OCI-LY3 (cell line): ENCODE measurements around the gene ADGRG1.

Experiments
- H2AFZ ChIP-seq: fragments of 200-600, 300-600 bp; shearing (Covaris generic); 2 replicates; pipeline ENCODE4 v1.6.0; 2014; ENCODE audit warnings: antibody characterized with exemption, low read depth, low read length
- H3K27ac ChIP-seq: fragments of 200-600, 300-600 bp; sonication (generic); 2 replicates; pipeline ENCODE4 v1.5.1; 2014; ENCODE audit warnings: mild to moderate bottlenecking, low read length, moderate library complexity, mixed read lengths
- H3K27me3 ChIP-seq: fragments of 200-600, 300-600 bp; sonication (generic); 2 replicates; pipeline ENCODE4 v1.6.1; 2014; ENCODE audit warnings: low read depth, low read length, mixed read lengths
- H3K36me3 ChIP-seq: fragments of 200-600, 300-600 bp; sonication (generic); replicated peaks from 2 replicates; pipeline ENCODE3; 2014; ENCODE audit warnings: low read depth, low read length, mixed read lengths
- H3K4me1 ChIP-seq: fragments of 300-600, 200-600 bp; sonication (generic); 2 replicates; pipeline ENCODE4 v1.6.1; 2014; ENCODE audit warnings: low read length, mixed read lengths
- H3K4me2 ChIP-seq: fragments of 200-600, 300-600 bp; sonication (generic); 2 replicates; pipeline ENCODE4 v1.6.1; 2014; ENCODE audit warnings: low read length, mixed read lengths
- H3K4me3 ChIP-seq: fragments of 300-600, 200-600 bp; sonication (generic); 2 replicates; pipeline ENCODE4 v1.5.1; 2014; ENCODE audit warnings: antibody characterized with exemption, mild to moderate bottlenecking, low read length, moderate library complexity
- H3K79me2 ChIP-seq: fragments of 300-600, 200-600 bp; shearing (Covaris generic); 2 replicates; pipeline ENCODE4 v1.6.1; 2014; ENCODE audit warnings: mild to moderate bottlenecking, low read length, mixed read lengths
- H3K9ac ChIP-seq: fragments of 300-600, 200-600 bp; shearing (Covaris generic); 2 replicates; pipeline ENCODE4 v1.6.0; 2014; ENCODE audit warnings: mild to moderate bottlenecking, low read length, moderate library complexity
- H3K9me3 ChIP-seq: fragments of 200-600, 300-600 bp; shearing (Covaris generic); 2 replicates; pipeline ENCODE4 v1.6.1; 2014; ENCODE audit warnings: low read length, mixed read lengths; ENCODE audit not compliant: insufficient read depth
- H4K20me1 ChIP-seq: fragments of 200-600, 300-600 bp; sonication (generic); 2 replicates; pipeline ENCODE4 v1.6.1; 2016; ENCODE audit warnings: low read length, mixed read lengths; ENCODE audit not compliant: insufficient read depth
- EZH2phosphoT487 ChIP-seq: fragments of 200-600 bp; shearing (Covaris generic); IDR thresholded peaks from 2 replicates; pipeline ENCODE4 v1.6.1; 2018; ENCODE audit warnings: antibody characterized with exemption, mixed run types, low read depth
- TF ChIP-seq, protein P1 (sequence below): fragments of 200-600, 300-600 bp; sonication (generic); IDR thresholded peaks from 2 replicates; pipeline ENCODE4 v1.5.1; 2014; ENCODE audit warnings: antibody characterized with exemption, low read length, low read depth

The ADGRG1 gene

DNA sequence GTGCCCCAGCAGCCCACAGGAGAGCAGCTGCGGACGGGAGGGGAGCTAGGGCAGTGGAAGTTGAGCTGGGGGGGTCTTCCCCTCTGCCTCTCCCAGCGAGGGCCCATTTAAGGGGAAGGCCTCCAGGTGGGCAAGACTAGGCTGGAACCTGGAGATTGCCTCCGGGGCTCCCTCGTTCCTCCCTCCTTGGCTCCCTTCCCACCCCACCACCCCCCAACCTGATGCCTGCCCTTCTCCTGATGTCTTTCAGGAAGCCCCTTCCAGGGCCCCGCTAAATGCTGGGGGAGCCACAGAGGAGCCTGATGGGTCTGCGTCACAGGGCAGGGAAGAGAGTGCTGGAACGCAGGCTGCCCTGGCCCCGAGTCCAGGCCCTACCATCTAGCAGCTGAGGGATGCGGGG, 16.7 kb downstream of the ADGRG1 start:
- no peak overlapping the region for H3K9ac ChIP-seq
- H2AFZ ChIP-seq = no peak overlapping the region
- no peak overlapping the region for H3K4me3 ChIP-seq
- peaks cover 20% of the 10 kb centered on the region for H3K4me1 ChIP-seq
- no peak overlapping the region for H3K4me2 ChIP-seq
- no peak overlapping the region for H3K27ac ChIP-seq
- peaks cover 50% of the 10 kb centered on the region for H3K27me3 ChIP-seq
- no peaks in the 10 kb centered on the region for H3K36me3 ChIP-seq
- H4K20me1 ChIP-seq = peaks cover 20% of the 10 kb centered on the region
- no peaks in the 10 kb centered on the region for H3K9me3 ChIP-seq
- H3K79me2 ChIP-seq = no peaks in the 10 kb centered on the region
- TF ChIP-seq, protein P1, sequence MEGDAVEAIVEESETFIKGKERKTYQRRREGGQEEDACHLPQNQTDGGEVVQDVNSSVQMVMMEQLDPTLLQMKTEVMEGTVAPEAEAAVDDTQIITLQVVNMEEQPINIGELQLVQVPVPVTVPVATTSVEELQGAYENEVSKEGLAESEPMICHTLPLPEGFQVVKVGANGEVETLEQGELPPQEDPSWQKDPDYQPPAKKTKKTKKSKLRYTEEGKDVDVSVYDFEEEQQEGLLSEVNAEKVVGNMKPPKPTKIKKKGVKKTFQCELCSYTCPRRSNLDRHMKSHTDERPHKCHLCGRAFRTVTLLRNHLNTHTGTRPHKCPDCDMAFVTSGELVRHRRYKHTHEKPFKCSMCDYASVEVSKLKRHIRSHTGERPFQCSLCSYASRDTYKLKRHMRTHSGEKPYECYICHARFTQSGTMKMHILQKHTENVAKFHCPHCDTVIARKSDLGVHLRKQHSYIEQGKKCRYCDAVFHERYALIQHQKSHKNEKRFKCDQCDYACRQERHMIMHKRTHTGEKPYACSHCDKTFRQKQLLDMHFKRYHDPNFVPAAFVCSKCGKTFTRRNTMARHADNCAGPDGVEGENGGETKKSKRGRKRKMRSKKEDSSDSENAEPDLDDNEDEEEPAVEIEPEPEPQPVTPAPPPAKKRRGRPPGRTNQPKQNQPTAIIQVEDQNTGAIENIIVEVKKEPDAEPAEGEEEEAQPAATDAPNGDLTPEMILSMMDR = no peak
- TF ChIP-seq EZH2phosphoT487 = no peak

DNA sequence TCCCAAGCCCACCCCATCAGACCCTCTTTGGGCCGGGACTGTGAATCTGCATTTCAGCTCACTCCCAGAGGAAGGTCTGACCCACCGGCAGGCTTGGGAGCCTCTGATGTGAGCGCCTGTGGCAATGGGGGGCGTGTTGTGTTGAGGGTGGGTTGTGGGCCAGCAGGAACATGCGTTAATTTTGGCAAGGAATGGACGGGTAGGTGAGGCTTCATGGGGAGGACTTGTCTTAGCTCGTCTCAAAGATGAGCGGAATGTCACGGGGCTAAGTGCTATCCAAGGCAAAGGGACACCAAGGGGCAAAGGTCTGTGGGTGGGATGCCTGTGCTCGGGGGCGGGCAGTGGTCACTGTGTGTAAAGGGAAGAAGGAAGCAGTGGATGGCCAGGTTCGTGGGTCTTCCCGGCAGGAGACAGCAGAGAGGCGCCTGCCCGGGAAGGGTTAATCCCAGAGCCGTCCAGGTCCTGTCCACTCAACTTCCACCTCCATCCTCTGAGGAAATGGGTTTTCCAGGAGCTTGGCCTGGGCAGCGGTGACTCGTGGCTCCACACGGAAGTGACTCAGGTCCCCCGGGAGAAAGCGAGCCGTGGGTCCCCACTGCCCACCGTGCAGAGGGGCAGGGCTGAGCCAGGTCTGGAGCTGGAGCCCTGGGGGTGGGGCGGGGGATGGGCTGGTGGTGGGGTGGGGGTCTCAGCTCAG, 17.4 kb downstream of the ADGRG1 start:
- Histone ChIP-seq H3K27ac (no peak overlapping the region), H3K36me3 (no peaks in the 10 kb centered on the region), H3K27me3 (peaks cover 46% of the 10 kb centered on the region), H4K20me1 (peaks cover 20% of the 10 kb centered on the region), H3K4me3 (no peak overlapping the region), H3K79me2 (no peaks in the 10 kb centered on the region), H3K9ac (no peak overlapping the region), H3K4me1 (peaks cover 22% of the 10 kb centered on the region), H3K9me3 (no peaks in the 10 kb centered on the region), H3K4me2 (no peak overlapping the region), H2AFZ (no peak overlapping the region)
- TF ChIP-seq EZH2phosphoT487 = no peak
- TF ChIP-seq, protein P1 = no peak

DNA sequence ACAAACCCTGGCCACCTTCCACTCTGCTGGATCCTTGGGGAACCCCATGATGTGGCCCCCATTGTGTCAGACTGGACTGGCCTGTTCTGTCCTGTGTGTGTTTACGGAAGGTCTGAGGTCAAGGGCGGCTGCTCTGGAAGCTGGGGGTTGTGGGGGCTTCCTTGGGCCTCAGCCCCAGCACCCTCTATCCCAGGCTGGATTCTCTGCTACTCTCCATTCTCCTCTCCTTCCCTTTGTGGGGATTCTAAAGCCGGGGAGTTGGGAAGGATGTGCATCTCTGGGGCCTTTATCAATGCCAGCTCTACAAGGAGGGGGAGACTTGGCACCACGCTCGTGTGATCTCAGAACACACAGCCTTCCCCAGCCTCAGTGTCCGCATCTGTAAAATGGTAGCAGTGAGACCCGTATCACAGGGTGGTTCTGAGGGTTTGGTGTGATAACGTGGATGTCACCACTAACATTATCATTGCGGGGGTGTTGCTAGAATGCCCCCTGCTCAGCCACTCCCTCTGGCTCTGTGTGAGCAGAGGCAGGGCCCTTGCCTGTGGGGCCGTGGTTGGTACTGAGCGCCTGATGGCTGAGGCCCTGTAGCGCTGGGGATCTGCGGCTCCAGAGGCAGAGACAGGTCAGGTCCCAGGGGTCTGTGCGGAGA, 18.1 kb downstream of the ADGRG1 start:
- no peak overlapping the region for H3K4me2 ChIP-seq
- no peak overlapping the region for H3K9ac ChIP-seq
- H3K79me2 ChIP-seq = no peaks in the 10 kb centered on the region
- H2AFZ ChIP-seq = no peak overlapping the region
- H3K4me3 ChIP-seq = no peak overlapping the region
- H3K36me3 ChIP-seq = no peaks in the 10 kb centered on the region
- no peak for TF ChIP-seq EZH2phosphoT487
- TF ChIP-seq, protein P1 = no peak
- no peak overlapping the region for H3K27ac ChIP-seq
- H4K20me1 ChIP-seq = peaks cover 16% of the 10 kb centered on the region
- H3K9me3 ChIP-seq = no peaks in the 10 kb centered on the region
- peaks cover 22% of the 10 kb centered on the region for H3K4me1 ChIP-seq
- peaks cover 48% of the 10 kb centered on the region for H3K27me3 ChIP-seq

DNA sequence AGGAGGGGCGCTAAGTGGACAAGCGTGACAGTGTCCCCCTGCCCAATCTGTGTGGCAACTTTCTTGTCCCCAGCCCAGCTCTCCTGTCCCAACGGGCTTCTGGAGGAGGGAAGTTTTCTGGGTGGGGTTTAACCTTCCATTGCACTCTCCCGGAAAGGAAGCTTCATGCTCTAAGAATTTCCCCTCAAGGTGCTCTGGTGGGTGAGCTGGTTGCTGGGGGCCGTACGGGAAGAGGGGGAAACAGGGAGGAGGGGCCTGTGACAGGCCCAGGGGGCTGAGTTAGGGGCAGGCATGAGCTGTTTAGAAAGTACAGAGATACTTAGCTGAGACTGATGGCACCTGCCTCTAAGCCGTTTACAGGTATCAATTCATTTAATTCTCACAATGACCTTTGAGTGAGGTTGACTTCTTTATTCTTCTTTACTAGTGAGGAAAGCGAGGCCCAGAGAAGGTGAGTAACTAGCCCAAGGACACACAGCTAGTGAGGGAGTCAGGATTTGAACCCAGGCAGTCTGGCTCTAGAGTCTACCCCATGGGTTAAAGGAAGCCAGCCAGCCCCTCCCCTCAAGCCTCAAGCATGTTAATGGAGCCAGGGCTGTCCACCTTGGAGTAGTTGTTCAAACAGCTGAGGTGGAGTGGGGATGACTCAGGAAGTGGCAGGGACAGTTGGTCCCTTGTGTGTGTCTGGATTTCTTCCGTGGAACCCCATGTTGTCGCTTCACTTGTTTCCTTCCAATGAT, 18.9 kb downstream of the ADGRG1 start:
- H3K36me3 ChIP-seq = no peaks in the 10 kb centered on the region
- H3K4me3 ChIP-seq = no peak overlapping the region
- TF ChIP-seq, protein P1 = no peak
- TF ChIP-seq EZH2phosphoT487 = no peak
- H3K27me3 ChIP-seq = peaks cover 42% of the 10 kb centered on the region
- peak overlapping the region; percentile 41 for H3K4me2 ChIP-seq
- H3K9me3 ChIP-seq = no peaks in the 10 kb centered on the region
- peaks cover 13% of the 10 kb centered on the region for H4K20me1 ChIP-seq
- H3K79me2 ChIP-seq = no peaks in the 10 kb centered on the region
- no peak overlapping the region for H3K9ac ChIP-seq
- peaks cover 22% of the 10 kb centered on the region for H3K4me1 ChIP-seq
- no peak overlapping the region for H3K27ac ChIP-seq
- H2AFZ ChIP-seq = no peak overlapping the region
